Inferior parietal cortex (tissue), 1 donor: ENCODE measurements around the gene S100A5.
"Not testable (repeated sequence)": the region's sequence is repeated elsewhere in the genome, so short reads cannot be mapped to it uniquely, and the experiment has no call there.

Source experiments
- DNase-seq: peaks from one replicate; pipeline ENCODE4 v3.0.0-alpha.2; 2016; ENCODE audit errors: extremely low spot score

The S100A5 gene

GRCh38 chr1:153533689-153534201 is 7.0 kb downstream of the S100A5 start:
- no peak for DNase-seq

GRCh38 chr1:153532769-153533599 is 7.8 kb downstream of the S100A5 start:
- DNase-seq = peak; percentile 84

GRCh38 chr1:153532181-153532580 is 8.6 kb downstream of the S100A5 start:
- DNase-seq = no peak

- DNase-seq = no peak
Measured at GRCh38 chr1:153531638-153532037, 9.1 kb downstream of the S100A5 start.

- DNase-seq = no peak
Measured at GRCh38 chr1:153527683-153528040, 13.1 kb downstream of the S100A5 start.

- DNase-seq = no peak
Measured at GRCh38 chr1:153527023-153527682, 13.6 kb downstream of the S100A5 start.

GRCh38 chr1:153526132-153526543 is 14.6 kb downstream of the S100A5 start:
- no peak for DNase-seq

GRCh38 chr1:153525088-153525728 is 15.5 kb downstream of the S100A5 start:
- DNase-seq = no peak

- DNase-seq = not testable (repeated sequence)
Measured at GRCh38 chr1:153522353-153523048, 18.2 kb downstream of the S100A5 start.

GRCh38 chr1:153521808-153522207 is 18.9 kb downstream of the S100A5 start:
- DNase-seq = not testable (repeated sequence)

GRCh38 chr1:153520818-153521476 is 19.8 kb downstream of the S100A5 start:
- no peak for DNase-seq

- not testable (repeated sequence) for DNase-seq
Measured at GRCh38 chr1:153520137-153520691, 20.5 kb downstream of the S100A5 start.

- DNase-seq = no peak
Measured at GRCh38 chr1:153519242-153519641, 21.5 kb downstream of the S100A5 start.

- no peak for DNase-seq
Measured at GRCh38 chr1:153515504-153516394, 25.0 kb downstream of the S100A5 start.

- no peak for DNase-seq
Measured at GRCh38 chr1:153513666-153514065, 27.1 kb downstream of the S100A5 start.

- DNase-seq = no peak
Measured at GRCh38 chr1:153513023-153513422, 27.7 kb downstream of the S100A5 start.

GRCh38 chr1:153510984-153511410 is 29.7 kb downstream of the S100A5 start:
- DNase-seq = peak; percentile 73

- no peak for DNase-seq
Measured at GRCh38 chr1:153509729-153510354, 30.9 kb downstream of the S100A5 start.

GRCh38 chr1:153509036-153509435 is 31.7 kb downstream of the S100A5 start:
- no peak for DNase-seq
